GM19099 (cell line): ENCODE data around the gene GALT.
A peak's percentile ranks its signal among the peaks of the same experiment; 100 is the strongest.

Experiments
- POLR2A ChIP-seq: IDR thresholded peaks from 3 replicates; pipeline ENCODE4 v1.6.1; 2011; ENCODE audit warnings: low read depth; ENCODE audit not compliant: insufficient read length; ENCODE audit errors: extremely low read depth

Gene GALT

GRCh38 chr9:34620061-34620994 lies 26.1 kb upstream of the GALT start, which contains the start of gene DCTN3:
TSS of gene DCTN3 (minus strand) at chr9:34620495. CDS start at chr9:34620464, 31 bp downstream.
- TF ChIP-seq POLR2A, result peak; percentile 84

- TF ChIP-seq POLR2A, result no peak
Observed at GRCh38 chr9:34623374-34624235, 22.9 kb upstream of the GALT start.

DNA sequence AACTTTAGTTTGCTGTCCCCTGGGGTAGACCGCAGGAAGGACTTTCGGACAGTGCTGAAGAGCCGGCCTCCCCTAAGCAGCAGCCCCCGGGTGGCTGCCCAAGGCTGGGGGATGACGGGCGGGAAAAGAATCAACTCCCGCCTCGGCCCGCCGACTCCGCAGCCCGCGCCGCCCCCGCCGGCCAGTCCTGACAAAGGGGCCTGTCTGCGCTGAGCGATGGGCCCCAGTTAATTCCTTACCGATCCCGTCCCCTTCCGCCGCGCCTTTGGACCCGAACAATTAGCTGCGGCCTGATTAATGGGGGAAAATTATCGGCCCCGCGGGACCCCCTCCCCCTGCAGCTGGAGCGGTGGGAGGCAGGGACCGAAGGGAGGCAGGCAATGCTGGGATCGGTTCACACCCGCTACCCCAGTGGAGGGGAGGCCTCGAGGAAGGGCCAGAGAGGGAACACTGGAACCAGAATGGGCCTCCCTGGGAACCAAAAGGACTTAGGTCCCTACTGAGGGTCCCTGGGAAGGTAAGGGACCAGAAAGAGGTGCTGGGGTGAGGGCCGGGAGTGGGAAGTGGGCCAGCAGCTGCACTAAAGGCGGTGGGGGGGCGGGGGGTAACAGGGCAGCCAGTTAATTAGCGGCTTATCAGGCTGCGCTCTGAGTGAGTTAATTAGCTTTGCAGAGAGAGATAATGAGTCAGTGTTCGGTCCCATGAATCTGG lies 21.8 kb upstream of the GALT start:
- TF ChIP-seq POLR2A, result no peak

GRCh38 chr9:34625186-34625486 lies 21.3 kb upstream of the GALT start:
- TF ChIP-seq POLR2A, result no peak

DNA sequence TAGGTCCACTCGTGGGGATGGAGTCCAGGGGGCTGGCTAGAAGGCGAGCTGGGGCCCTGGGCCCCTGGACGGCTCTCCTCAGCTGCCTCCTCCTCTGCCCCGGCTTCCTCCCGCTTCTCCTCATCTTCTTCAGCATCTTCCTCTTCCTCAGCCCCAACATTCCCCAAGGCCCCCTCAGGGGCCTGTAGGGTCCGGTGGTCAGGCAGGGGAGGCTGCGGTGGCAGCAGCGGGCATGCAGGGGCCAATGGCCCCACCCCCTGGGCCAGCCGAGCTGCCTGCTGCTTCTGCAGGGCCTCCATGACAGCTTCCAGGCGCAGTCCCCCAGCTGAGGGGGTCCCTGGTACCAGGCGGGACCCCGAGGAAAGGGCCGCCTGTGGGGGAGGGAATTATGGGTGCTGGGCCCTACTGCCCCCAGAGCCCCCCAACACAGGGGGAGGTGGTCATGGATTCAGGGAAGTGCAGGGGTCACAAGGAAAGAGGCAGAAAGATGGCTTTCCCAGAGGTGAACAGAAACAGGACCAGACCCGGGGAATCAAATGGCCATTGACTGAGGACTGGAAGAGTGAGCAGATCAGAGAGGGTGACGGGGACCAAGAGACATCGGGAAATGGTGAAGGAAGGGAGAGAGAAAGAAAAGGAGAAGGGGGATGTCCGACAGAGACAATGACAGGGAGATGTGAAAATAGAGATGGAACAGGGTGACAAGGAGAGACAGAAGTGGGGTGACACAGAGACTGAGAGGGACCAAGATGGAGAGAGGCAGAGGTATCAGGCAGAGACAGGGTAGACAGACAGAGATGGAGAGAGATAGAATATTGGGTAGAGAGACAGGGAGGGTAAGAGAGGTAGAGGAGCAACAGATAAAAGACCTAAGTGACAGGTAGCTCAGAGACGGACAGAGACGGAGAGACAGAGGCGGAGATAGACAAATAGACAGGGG lies 18.5 kb upstream of the GALT start:
- no peak for TF ChIP-seq POLR2A

DNA sequence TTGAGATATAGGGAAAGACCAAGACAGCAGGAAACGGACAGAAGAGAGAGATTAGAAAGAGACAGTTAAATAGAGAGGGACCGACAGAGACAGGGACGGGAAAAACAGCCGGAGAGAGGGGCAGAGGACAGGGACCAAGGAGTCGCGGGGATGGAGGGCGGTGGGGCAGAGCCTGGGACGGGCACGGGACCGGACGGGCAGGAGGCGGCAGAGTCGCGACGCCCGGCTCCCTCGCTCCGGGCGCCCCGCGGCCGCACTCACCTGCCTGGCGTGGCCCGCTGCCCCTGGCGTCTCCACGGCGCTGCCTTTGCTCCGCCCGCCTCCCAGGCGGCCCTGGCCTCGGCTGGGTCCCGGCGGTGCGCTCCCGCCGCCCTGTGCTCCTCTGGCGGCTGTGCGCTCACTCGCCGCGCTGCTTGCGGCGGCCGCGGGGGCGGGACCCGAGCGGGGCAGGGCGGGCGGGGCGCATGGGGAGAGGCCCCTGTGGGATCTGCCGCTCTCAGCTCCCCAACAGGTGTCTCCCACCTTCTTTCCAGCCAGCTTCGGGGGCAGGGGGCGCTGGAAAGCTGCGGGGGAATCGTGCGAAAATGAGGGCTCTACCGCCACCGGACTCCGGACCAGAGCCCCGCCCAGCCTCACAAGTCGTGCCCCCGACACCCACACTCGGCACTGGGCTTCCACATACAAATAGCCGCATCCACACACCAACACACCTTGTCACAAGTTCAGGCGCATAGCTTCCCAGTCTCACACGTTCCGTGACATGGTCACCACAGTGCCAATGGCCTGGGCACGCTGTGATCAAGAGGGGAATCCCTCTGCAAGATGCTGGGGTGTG lies 17.6 kb upstream of the GALT start, which contains the start of gene ARID3C:
Gene ARID3C (minus strand): TSS at position 411 of the 835 bp plus-strand sequence. CDS start 1,052 bp downstream, outside the sequence.
- TF ChIP-seq POLR2A, result no peak

DNA sequence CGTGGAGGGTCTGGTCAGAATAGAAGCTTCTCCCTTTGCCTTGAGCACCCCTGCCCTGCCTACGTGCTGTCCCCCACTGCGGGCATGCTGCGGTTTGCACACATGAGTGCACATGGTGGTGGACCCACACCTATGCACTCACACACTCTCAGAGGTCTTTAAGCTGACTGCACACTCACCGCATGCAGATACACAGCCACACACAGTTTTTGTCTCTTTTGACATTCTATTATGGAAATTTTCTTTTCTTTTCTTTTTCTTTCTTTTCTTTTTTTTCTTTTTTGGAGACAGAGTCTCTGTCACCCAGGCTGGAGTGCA lies 17.0 kb upstream of the GALT start:
- TF ChIP-seq POLR2A, result no peak

DNA sequence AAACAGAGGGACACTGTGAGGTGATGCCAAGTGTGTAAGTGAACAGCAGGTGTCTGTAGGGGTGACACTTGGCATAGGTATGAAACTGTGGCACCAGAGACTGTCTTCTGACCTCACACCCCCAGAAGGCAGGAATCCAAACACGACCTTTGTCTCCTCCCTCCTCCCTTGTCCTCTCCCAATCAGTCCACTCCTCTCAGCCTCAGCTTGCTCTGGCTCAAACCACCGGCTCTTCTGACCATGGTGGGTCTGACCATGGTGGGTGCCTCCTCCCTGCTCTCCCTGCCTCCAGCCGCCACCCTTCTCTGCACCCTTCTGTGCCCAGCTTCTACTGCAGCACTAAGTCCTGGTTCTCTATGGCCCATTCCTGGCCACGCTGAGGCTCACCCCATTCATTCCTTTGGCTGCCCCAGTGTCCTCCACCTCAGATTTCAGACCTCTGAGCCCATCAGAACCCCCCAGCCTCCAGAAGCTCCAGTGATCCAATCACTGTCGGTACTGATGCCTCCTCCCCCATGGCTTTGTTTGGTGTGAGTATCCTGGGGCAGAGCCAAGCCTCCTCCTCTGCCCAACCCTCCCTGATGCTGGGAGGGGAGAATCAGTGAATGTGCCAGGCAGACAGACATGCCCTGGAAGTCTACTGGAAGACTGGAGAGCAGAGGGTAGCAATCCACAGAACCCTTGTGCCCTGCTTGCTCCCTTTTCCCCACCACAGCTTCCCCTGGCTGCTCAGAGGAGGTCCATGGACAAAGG lies 15.9 kb upstream of the GALT start:
- no peak for TF ChIP-seq POLR2A

- TF ChIP-seq POLR2A, result no peak
Observed at GRCh38 chr9:34633166-34633565, 13.3 kb upstream of the GALT start.

DNA sequence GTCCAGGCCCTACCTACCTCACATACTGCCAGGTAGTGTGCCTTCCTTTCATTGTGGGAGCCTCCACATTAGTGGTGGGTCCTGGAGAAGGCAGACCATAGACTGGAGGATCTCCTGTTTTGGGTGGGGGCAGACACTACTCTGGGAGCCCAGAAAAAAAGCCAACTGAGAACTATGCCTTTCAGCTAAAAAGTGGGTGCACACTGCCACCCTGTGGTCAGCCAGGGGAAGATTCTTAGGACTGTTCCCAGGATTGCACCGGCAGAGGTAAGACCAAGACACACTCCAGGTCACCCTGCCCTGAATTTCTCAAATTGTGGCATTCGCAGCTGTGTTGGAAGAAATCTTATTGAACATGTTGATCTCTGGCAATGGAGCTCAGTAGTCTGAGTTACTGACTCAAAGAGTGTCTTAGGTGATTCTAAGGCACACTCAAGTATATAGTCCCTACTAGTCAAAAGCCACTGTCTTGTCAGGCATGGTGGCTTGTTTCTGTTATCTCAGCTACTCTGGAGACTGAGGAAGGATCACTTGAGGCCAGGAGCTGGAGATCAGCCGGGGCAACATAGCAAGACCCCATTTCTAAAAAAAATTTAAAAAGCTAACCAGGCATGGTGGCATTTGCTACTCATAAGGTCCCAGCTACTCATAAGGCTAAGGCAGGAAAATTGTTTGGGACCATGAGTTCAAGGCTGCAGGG lies 12.5 kb upstream of the GALT start:
- no peak for TF ChIP-seq POLR2A

GRCh38 chr9:34634551-34635248 lies 11.8 kb upstream of the GALT start:
- no peak for TF ChIP-seq POLR2A
